GM19043 (cell line): ENCODE data around the gene TMEM229A.
"Not testable (repeated sequence)": the region's sequence is repeated elsewhere in the genome, so short reads cannot be mapped to it uniquely, and the experiment has no call there.

Experiments
- ATAC-seq: cut with Tn5 transposase; IDR thresholded peaks from one replicate; pipeline ENCODE4 v1.9.1; 2021; ENCODE audit warnings: low read depth; ENCODE audit not compliant: unreplicated experiment

TMEM229A gene

DNA sequence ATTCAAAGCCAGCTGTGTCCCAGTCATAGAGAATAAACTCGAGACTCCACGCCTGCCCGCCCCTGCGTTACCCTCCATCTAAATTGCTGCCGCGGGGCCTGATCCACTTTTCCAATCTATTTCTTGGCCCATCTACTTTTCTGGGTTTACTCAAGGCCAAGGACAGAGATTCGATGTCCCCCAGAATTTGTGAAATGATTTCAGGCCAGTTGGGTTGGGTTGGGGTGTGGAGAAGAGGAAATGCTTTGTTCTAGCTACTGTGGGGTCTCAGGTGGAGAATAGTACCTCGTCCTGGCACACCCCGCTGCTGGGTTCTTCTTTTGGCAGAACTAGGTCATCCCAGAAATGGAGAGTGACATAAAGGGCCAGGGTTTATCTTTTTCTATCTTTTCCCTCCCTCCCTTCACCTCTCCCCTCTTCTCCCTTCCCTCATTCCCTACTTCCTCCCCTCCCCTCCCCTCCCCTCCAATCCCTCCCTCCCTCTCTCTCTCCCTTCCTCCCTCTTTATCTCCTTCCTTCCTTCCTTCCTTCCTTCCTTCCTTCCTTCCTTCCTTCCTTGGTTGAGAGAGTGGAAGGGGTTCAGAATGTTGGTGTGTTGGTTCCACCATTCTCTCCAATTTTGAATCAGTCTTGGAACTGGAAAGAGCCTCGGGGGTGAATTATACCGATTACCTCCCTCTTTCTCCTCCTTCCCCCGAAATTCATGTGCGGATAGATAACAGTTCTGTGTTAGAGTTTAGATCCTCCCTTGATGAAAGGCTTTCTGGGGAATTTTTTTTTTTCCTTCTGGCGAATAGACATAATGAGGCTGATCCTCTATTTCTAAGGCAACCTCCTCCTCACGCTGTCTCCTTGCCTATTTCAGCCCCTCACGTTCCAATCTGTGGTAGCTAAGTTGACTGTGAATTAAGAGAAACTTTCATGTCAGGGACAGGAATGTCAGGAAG, 1.2 kb upstream of the TMEM229A start:
- no peak for ATAC-seq

DNA sequence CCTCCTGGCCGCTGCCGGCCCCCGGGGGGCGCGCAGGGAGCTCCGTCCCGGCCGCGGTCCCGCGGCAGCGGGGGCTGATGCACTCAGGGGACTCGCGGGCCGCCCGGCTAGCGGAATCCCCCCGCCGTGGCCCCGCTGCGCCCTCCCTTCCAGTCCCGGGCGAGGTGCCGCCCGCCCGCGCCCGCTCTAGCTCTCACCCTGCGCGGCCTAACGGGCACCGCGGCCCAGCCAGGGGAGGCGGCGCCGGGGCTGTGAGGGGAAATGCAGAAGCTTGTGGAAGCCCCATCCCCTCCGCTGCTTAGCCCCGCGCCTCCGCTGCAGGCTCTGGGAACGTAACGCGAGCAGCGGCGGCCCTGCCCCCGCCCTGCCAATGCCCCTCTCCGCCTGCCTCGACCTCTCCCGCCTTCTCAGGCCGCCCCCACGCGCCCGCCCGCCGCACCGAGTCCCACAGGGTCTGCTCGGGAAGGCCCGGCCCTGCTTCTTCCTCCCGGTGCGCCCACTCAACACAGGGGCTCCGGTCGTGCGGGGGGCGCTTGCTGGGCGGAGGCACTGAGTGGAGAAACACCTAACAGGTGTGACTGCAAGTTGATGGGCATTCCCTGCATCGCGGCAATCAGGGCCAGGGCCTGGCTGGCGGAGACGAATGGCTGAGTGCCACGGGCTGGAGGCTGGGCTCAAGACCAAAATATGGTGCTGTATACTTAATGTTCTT, 384 bp upstream of the TMEM229A start:
- no peak for ATAC-seq

DNA sequence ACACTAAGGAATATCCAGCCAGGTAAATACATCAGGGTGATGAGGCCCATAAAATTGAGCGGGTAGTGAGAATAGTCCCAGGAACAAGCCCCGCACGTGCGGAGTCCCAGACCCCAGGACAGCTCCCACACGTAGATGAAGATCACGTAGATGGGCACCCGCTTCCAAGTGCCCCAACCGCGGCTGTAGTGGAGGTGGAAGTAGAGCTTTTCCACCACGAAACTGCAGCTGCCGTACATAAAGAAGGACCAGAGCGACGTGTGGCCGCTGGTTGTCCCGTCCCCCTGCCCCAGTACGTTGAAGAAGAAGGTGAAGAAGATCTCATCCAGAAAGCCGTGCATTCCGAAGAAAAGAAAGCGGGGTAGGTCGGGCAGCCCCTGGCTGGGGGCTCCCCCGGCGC, 948 bp downstream of the TMEM229A start:
- ATAC-seq: no peak

DNA sequence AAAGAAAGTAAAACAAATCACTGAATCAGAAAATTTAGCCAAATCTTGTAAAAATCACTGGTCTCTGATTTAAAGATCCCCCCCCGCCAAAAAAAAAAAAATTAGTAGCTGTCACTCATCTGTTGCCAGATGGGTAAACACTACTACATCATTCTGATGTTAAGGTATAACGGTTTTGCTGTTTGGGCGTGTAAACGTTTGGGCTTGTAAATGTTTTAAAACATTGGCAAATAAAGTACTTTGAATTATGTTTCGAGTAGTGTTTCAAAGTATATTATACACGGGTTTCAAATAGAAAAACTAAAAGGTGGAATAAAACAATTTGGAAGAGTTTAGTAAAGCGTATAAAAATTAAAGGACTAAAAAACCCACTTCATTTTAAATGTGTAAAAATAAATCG, 1.5 kb downstream of the TMEM229A start:
- no peak for ATAC-seq

DNA sequence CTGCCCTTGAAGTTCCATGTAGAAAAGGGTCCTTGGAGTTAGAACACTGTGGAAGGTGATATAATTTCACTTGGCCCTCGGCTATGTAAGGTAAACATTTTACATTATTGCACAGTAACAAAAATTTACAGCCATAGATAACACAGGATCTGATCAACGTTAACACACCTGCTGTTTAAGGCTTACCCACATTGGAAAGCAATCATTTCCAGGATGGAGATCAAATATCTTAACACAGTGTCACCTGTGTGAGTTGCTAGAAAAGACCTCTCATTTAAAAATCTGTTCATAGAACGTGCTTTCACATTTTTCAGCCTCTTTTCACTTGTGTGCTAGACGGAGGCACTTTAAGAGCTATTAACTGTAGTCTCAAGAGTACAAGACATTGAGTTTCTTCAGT, 1.9 kb downstream of the TMEM229A start:
- no peak for ATAC-seq

DNA sequence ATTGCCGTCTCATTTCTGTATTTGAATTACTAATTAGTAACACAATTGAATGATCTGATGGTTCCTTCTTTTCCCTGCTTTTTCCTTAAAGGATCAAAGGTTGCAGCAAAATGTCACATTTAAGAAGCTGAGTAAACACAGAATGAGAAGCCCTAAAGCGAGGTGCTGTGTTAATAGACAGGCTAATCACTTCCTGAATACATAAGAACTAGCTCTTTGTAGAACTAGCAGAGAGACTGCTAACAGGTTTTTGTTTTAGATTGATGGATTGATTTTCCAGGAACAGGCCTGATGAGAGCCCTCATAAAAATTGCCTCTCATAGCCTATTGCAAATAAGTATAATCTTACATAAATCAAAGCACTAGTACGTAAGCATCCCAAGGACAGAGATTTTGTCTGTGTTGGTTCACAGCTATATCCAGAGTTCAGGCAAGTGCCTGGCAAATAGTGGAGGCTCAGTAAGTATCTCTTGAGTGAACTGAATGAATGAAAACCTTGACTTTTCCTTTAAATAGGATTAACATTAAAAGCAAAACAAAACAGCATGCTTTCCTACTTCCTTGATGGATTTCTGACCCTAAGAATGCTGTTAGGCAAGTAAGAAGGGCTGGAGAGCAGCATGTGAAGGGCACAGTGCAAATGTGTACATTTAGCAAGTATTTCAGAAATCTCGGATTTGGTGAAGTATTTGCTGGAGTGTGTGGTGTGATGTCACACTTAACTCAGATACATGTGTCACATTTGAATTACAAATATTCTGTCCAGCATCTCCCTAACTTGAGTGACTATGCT, 3.3 kb downstream of the TMEM229A start:
- no peak for ATAC-seq

DNA sequence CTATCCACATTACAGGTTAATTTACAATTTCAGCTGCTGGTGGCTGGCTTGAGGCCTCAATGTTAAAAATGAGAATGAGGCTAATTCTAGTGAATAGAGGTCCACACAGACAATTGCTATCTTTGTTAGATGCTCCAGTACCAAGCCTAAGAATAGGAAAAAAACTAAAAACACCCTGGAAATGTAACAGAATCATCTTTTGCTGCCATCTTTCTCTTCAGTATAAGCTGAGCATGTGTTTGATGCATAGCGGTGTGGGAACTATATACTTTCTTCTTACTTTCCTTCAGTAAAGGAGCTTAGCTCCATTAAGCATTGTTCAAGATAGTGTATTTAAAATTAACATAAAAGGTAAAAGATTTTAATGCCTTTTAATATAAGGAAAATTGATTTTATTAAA, 5.6 kb downstream of the TMEM229A start:
- no peak for ATAC-seq

DNA sequence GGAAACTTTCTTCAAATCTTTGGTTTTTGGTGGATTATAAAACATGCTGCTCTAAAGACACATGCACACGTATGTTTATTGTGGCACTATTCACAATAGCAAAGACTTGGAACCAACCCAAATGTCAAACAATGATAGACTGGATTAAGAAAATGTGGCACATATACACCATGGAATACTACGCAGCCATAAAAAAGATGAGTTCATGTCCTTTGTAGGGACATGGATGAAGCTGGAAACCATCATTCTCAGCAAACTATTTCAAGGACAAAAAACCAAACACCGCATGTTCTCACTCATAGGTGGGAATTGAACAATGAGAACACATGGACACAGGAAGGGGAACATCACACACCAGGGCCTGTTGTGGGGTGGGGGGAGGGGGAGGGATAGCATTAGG, 8.5 kb downstream of the TMEM229A start:
- ATAC-seq: not testable (repeated sequence)

DNA sequence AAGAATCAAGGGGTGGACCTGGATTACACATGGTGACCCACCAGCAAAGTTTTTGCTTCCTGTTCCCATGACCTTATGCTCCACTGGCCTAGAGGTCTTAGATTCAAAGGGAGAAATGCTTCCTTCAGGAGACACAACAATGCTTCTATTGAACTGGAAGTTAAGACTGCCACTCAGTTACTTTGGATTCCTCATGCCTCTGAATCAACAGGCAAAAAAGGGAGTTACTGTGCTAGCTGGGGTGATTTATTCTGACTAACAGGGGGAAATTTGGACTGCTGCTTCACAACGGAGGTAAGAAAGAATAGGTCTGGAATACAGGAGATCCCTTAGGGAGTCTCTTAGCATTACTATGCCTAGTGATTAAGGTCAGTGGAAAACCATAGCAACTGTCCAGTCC, 10.3 kb downstream of the TMEM229A start:
- no peak for ATAC-seq

DNA sequence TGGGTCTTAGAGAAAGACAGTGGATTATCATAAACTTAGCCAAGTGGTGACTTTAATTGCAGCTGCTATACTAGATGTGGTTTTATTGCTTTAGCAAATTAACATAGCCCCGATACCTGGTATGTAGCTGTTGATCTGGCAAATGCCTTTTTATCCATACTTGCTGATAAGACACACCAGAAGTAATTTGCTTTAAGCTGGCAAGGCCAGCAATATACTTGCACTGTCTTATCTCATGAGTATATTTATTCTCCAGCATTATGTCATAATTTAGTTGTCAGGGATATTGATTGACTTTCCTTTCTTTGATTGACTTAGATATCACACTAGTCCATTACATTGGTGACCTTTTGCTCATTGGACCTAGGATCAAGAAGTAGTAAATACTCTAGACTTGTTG, 12.8 kb downstream of the TMEM229A start:
- no peak for ATAC-seq

DNA sequence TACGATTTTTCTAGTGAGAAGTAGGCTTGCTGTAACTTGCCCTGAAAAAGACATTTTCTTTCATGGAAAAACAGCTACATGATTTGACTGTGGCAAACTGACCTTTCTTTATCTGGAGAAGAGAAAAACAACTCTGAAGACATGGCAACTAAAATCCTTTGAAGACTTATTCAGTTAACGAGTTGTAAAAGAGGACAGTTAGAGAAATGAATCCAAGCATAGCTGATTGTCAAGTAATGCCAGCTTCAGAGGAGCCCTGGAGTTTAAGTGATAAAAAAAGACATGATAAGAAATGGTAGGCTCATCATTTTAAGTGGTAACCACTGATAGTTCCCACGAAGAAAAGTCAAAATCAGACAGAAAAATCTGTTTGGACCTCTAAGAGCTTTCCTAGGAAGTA, 19.6 kb downstream of the TMEM229A start:
- ATAC-seq: no peak

DNA sequence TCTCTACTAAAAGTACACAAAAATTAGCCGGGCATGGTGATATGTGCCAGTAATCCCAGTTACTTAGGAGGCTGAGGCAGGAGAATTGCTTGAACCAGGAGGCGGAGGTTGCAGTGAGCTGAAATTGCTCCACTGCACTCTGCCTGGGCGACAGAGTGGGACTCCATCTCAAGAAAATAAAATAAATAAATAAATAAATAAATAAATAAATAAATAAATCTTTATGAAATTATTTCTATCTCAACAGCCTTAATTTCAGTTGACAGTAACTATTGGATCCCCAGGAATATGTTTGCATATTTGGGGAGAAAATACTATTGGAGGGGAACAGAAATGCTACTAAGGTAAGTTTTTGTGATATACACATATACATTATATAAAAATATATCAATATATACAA, 20.0 kb downstream of the TMEM229A start:
- no peak for ATAC-seq

DNA sequence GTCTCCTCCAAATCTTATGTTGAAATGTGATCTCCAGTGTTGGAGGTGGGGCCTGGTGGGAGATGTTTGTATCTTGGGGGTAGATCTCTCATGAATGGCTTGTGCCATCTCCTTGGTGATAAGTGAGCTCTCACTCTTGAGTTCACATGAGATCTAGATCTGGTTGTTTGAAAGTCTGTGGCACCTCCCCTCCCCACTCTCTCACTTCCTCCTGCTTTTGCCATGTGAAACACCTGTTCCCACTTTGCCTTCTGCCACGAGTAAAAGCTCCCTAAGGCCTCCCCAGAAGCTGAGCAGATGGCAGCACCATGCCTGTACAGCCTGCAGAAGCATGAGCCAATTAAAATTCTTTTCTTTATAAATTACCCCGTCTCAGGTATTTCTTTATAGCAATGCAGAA, 23.5 kb downstream of the TMEM229A start:
- ATAC-seq: no peak

DNA sequence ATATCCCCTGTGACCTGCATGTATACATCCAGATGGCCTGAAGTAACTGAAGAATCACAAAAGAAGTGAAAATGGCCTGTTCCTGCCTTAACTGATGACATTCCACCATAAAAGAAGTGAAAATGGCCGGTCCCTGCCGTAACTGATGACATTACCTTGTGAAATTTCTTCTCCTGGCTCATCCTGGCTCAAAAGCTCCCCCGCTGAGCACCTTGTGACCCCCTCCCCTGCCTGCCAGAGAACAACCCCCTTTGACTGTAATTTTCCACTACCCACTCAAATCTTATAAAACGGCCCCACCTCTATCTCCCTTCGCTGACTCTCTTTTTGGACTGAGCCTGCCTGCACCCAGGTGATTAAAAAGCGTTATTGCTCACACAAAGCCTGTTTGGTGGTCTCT, 24.6 kb downstream of the TMEM229A start:
- not testable (repeated sequence) for ATAC-seq

DNA sequence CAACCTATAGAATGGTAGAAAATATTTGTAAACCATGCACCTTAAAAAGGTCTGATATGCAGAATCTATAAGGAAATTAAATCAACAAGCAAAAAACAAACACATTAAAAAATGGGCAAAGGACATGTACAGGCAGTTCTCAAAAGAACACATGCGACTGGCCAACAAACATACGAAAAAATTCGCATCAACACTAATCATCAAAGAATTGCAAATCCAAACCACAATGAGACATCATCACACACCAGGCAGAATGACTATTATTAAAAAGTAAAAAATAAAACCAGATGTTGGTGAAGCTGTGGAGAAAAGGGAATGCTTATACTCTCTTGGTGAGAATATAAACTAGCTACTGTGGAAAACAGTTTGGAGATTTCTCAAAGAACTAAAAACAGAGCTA, 33.2 kb downstream of the TMEM229A start:
- no peak for ATAC-seq

DNA sequence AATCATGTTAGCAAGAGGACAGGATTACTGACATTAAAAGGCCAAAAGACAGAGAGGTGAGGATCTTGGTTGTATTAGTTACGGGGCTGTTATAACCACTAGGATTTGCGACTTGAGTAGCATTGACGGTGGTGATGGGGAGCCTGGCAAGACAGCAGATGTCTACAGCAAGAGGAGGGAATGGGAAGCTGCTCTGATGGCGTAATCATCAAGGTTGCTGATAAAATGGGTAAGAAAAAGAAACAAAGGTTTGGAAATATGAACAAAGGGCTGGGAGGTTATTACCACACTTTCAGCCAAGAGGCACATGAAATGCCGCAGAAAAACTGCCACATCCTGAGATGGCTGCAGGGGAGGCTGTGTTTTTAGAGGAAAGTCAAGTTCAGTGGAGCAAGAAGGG, 33.9 kb downstream of the TMEM229A start:
- no peak for ATAC-seq

DNA sequence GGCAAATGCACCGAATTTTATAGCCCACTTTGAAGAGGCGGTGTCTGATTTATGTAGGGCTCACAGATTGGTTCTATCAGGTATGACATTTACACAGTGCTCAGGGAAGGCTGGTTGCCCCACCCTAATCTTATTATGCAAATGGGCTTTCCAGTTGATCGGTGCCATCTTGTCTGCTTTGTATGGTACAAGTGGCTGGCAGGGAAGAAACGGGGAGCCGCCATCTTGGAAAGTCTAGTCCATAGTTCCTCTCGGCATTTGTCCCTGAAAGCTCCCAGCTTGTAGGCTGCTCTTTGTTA, 36.6 kb downstream of the TMEM229A start:
- no peak for ATAC-seq

DNA sequence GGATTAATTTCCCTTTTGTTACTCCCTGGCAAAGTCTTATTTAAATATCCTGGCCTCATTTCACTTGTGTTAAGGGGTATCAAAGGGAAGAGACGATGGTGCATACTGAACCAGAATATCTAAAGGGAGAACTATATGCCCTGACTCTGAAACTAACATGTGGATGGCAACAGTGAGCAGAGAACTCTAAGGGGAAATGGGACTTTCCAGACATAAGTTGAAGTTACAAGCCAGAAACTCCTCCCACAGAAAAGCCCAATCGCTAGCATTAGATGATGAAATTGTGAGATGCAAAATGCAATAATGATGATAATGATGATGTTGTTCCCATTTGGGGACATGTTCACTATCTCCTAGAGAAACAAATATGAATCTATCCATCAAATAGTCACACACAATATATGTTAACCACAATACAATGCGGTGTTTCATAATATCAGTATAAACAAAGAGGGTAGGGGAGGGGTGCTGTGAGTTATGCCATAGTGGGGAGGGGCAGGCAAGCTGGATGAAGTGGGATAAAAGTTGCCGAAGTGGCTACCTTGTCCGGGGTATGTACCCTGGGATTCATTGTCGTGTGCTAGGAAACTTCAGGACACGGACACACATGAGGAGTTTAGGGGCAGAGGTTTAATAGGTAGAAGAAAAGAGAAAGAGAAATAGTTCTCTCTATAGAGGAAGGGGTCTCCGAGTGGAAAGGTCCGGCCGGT, 37.1 kb downstream of the TMEM229A start:
- no peak for ATAC-seq

DNA sequence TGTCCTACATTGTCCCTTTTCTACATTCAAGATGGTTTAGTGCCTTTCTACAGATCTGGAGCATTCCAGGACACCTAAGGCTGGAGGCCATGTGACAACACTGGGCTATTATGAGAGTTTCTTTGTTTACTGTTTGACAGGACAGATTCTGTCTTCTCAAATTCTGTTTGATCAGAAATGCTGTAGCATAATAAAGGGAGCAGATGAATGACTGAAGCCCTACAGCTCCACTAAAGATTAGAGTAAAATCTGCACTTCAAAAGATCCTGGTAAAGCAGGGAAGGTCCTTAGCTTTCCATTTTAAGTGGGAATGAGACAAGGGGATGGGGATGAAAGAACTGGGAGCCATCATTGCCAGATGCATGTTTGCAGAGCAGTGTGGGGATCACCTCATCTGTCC, 38.4 kb downstream of the TMEM229A start:
- no peak for ATAC-seq

DNA sequence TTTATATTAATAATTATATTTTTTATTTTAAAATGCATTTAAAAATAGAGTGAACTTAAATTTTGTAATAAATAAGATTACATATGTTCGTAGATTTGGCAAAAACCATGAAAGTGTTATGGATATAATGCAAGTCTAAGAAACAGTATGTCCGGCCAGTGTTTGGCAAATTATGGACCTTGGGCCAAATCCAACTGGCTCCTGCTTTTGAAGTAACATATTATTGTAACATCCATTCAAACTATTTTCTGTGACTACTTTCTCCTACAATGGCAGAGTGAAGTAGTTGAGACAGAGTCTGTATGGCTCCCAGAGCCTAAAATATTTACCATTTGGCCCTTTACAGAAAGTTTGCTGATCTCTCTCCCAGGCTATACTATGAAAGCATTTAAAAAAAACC, 38.9 kb downstream of the TMEM229A start:
- no peak for ATAC-seq
